DMS79 treated with DMSO at 0.1 percent for 48 hours (cell line): Measurements from ENCODE around the gene SSPN.
"Not testable (repeated sequence)": the region's sequence is repeated elsewhere in the genome, so short reads cannot be mapped to it uniquely, and the experiment has no call there.

Experiments used
- DNase-seq: peaks from one replicate; lab custom pipeline; 2025; lab: John Stamatoyannopoulos, UW

The SSPN gene

DNA sequence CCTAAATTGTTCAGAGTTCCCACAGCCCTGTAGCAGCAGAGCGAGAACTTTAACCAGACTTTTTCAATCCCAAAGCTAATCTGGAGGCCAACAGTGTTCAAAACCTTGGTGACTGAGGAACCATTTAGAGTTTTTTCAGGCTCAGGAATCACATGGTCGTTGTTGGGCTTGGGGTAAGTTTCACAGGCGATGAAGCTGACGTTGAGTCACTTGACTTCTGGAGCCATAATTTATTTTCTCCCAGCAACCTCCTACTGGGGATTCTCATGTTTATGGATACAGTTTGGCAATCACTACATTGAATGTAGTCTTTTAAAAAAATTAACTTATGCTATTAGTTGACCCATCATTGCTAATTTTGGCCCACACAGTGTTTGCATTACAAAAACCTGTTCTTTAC, 34.5 kb downstream of the SSPN start:
- no peak for DNase-seq

DNA sequence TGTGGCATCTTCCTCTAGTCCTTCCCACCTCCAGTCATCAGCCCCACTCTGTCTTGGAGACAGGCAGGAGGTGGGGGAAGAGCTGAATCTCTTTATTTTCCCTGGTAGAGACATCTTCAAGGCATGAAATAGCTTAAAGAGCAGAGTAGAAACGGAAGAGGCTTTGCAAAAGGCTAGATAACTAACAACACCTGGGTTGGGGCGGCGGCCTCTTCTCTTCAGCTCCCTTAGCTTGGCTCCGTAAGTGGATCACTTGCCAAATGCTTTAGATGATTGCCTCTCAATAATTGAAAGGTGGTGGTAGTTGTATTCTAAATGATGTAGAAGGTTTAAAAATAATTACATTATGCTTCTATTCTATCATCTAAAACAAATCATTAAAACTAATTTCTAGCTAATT, 36.1 kb downstream of the SSPN start:
- no peak for DNase-seq

DNA sequence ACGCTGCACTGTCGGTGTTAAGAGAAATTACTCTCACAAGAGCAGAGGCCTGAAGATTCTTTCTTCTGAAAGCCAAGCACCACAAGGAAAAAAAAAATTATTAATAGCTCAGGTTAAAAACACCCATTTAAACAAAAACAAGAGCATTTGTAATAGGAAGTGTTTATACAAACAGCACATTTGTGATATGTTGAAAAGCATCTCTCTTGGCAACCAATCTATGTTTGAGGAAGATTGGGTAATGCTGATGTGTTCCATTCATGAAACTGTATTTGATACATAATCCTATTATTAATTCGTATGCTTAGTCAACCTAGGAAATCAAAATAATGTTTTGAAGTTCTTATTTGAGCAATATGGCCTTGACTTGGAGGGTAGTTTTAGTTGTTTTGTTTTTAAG, 36.5 kb downstream of the SSPN start:
- DNase-seq = no peak

DNA sequence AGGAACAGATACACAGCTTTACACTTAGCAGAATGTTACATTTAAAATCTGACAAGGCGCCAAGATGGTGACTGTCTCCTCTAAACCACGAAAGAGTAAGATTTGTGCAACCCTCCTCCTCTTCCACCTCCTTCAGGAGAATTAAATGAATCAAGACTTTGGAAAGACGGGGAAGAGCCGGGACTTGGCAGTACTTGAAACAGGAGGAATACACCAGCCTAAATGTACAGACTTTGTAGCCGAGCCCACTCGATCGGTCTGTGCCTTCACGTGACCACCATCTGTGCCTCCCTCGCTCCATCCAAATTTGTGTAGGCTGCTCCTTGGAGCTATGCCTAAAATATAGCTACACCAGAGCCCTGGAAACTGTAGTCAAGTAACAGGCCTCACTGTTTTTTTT, 38.3 kb downstream of the SSPN start:
- no peak for DNase-seq

DNA sequence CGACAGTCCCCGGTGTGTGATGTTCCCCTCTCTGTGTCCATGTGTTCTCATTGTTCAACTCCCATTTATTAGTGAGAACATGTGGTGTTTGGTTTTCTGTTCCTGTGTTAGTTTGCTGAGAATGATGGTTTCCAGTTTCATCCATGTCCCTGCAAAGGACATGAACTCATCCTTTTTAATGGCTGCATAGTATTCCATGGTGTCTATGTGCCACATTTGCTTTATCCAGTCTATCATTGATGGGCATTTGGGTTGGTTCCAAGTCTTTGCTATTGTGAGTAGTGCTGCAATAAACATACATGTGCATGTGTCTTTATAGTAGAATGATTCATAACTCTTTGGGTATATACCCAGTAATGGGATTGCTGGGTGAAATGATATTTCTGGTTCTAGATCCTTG, 40.1 kb downstream of the SSPN start:
- DNase-seq = not testable (repeated sequence)

DNA sequence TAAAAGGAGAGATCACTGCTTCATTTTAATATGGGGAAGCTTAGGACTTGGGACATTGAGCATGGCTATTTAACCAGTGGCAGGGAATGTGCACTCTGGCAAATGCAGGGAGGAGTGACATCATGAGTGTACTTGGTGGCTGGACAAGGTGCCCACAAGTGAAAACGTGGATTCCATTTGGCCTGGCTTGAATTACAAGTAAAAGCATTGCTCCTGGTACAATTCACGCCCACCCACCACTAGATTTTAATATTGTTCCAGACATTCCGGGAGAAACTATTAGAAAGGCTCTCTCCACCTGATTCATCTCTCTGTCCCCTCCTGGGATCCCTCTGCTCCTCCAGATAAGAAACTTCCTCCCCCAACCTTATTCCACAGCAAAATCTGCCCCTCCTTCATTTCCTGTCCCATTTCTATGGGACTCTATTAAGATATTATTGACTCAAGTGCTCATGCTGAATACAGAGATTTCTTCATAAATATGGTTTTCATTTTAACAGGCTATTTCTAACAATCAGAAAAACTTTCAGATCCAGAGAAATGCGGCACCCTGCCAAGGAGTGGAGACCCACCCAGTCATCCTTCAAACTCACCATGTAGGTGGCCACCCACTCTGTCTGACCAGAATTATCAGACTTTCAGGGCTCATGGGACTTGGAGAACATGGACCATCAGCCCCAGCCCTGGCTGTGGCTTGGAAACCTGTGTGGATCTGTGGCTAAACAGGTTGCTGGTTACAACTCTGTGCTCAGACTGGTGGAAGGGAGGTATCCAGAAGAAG, 43.2 kb downstream of the SSPN start:
- no peak for DNase-seq

DNA sequence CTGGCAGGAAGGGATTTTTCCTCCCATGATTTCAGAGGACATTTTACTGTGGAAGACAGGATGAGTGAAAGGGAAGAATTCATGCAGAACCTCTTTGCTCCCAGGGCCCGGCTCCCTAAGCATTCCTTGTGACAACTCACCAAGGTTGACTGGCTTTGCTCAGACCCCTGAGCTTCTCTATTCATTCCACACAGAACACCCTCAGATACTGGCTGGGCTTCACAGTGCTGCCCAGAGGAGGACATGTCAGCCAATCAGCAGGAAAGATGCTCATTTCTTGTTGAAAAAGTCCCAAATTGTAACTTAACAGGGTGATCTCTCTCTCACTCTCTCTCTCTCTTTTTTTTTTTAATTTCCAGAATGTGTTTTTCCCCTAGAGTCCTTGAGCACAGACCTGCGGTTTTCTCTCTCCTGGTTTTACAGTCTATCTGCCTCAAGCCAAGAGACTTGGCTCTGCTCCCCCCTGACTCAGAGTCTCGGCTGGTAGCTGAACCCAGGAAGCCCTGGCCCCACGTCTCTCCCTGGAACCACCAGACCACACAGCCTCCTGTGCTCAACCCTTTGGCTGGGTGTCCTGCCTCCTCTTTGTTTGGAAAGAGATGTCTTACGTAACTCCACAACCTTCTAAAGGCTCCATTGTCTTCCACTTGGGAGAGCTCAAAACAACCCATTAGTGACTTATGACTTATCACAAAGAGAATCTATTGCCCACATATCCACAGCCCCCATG, 43.9 kb downstream of the SSPN start:
- DNase-seq = no peak

DNA sequence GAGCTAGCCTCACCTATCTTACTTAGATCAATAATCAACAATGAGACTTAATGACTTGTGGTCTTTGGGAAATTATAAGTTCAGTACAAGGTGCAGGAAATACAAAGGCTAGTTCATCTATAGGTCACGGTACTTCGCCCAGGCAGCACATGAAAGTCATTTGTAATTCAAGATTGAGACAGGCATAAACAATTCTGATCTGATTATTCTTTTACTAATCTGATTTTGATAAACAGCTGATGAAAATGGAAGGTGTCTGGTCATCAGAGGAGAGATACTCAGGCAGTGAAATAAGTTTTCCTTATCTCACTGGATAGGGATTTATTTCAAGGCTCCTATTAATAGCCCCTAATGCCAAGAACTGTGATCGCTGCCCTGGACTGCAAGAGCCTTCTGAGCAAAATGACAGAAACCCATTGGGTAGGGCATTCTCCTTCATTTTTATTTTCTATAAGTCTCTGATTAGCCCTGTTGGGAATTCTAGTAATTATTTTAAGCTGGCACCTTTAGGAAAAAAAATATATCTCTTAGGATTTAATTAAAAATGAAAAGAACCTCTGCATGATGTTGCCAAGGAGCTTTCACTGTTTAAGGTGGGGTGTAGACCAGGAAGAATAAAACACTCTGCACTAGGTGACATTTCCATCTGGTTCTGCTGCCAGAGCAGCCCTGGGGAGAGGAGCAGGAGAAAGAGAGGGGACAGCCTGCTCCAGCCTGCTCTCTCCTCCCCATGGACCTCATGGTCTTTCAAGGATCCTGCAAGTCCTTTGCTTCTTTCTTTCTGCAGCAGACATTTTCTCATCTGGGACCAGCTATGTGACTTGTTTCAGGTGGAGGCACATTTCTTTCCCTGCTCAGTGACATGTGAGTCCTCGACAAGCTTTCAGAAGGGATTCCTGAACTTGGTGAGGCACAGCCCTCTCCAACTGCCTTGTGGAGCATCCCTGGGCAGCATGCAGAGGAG, 44.8 kb downstream of the SSPN start:
- DNase-seq = no peak

DNA sequence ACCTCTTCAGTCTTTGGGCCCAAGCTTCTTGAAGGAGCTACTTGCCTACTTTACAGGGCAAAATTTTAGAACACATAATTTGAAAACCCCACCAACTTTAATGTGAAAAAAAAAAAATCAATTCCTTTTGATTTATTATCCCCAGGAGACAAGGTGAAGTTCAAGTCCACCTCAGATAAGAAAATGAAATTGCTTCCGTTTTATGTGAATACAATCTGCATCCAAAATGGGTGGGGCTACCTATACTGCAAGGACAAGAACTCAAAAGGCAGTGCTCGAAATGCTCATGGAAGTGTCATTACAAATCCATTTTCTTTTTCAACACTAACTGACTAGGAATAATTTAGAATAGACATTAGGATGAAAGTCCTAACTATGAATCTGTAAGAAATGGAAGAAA, 45.7 kb downstream of the SSPN start:
- DNase-seq = no peak

DNA sequence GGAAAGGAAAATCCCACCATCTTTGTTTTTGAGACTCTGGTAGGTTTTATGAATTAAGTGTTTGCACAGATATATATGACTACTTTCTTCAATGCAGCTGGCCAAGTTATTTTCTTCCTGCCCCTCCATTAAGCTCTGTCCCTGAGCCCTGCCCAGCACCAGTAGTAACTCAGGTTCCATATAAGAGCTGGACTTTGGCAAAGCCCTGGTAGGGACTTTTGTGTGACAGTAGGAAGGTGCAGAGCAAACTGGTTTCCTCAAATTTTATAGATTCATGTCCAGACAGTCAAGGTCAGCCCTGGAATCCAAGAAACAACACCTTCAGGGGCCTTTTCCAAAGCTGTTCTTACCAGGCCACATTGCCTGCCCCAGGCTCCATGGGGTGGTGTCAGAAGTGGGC, 47.3 kb downstream of the SSPN start:
- DNase-seq = no peak

DNA sequence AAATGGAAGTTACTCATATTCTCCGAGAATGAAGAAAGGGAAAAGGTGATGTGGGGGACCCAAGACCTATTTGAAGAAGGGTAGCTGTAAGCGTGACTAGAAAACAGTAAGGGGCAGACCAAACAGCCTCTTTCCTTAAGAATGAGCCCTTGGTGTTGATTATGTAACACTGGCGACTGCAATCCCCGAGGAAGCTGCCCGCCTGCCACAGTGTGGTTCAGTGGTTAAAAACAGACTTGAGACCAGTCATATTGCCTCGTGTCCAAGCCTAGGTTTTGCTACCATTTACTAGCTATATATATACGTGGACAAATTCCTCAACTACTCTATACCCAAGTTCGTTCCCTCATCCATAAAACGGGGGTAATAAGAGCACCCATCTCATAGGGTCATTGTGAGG, 49.1 kb downstream of the SSPN start:
- no peak for DNase-seq

DNA sequence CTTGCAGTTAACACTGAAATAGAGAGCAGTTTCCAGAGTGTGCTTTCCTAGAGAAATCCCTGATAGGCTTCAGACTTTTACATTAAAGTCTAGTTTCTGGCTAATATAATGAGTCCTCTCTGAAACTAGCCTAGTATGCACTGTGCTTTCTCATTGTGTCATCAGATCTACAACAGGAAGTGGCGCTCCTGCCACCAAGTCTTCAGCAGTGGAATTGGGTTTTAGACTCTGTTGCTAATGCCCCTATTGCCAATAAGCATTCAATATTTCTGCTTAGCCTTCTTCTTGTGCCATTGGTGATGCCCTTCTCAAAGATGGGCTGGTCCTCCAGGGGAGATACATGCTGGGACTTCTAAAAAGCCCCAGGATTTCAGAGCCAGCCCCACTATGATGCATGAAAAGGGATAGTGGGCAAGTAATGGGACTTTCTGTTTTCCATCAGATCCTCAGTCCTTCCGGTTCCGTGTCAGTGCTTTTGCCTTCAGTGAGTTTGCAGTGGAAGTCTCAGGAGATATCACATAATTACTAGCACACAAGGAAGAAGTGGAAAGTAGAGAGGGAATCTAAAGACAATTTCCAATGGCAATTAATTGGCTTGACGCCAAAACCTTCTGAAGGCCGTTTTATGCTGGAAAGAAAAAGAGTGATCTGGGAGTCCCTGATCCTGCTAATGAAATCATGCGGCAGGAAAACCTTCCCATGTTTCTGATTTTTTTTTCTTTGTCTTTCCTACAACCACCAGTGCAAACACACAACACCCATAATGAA, 50.0 kb downstream of the SSPN start:
- DNase-seq = no peak

DNA sequence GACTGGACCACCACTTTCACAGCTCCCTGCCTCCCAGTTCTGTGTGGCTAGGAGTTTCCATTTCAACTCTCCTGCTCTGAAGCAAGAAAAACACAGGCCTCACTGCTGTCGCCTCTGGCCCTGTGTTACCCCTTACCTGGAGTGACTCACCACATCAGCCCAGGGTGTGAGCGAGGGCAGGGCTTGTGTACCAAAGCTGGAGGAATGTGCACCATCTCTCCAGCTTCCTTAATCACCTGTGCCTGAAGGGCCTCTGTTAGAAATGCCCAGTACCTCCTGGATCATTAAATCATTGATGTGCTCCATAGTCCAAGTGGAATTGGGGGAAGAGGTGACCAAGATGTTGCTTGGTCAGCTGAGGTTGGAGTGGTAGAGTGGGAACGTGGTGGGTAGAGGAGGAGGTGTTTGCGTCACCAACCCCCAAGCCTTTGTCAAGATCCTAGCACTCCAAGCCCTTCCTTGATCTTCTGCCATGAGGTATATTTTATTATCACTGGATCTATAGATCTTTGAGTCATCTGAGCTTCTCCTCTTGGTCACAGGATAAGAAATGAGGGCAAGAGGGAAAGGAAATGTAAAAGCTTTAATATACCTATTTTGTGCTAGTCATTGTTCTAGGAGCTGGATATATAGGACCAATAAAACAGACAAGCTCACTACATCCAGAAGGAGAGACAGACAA, 51.3 kb downstream of the SSPN start:
- DNase-seq = no peak

DNA sequence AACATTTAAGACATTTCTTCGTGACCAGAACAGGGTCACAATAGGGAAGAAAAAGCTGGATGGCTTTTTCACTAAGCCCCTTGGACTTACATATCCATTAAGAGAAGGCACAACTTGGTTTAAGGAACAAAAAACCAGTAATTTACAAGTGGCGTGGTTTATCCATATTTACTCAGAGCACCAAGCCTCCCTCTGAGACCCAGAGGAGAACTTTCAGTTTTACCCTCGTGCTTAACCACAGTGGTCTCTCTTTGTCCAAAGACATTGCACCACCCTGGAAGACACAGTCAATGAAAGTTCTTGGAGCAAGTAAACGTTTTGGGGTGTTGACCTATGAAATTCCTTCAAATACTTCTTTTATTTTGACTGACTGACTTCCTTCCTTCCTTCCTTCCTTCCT, 52.5 kb downstream of the SSPN start:
- DNase-seq = no peak

DNA sequence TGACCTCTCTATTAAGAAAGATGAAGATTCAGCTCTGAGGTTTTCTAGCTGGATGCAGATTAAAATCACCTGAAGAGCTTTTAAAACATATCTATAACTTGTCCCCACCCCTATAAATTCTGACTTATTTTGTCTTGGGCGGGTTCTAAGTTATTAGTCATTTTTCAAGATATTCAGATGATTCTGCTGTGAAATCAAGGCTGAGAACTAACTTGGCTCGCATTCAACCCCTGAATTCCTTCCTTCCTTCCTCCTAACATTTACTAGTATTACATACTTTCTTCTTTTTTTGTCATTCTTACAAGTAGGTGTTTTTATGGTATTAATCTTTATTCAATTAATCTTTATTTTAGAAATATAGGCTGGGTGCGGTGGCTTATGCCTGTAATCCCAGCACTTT, 55.4 kb downstream of the SSPN start:
- DNase-seq = no peak

DNA sequence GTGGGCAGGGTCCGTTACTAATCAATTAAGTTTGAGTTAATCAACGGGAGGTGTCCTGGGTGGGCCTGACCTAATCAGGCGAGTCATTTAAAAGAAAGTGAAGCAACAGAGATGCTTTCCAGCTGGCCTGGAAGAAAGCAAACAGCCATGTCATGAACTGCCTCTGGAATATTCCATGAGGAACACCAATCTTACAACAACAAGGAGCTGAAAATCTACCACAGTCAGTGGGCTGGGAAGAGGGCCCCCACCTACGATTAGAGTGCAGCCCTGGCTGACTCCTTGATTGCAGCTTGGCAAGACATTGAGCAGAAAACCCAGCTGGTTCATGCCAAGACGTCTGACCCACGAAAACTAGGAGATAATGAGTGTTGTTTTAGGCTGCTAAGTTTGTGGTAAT, 56.2 kb downstream of the SSPN start:
- DNase-seq = no peak

DNA sequence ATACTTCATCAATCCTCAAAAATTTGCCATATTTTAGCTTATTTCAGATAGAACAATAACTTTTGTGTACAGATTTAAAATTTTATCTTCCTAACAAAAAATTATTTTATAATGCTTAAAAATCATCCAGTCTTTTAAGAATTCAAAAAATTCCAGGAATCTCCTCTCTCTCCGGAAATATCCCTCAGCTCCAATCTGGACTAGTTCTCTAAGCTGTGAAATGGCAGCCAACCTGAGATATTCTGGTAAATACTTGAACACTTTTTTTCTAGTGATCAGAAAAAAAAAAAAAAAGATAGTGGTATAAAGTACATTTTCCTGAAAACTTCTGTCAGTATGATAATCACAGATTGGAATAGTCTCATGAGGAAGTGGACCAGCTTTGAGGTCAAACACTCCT, 57.6 kb downstream of the SSPN start:
- DNase-seq = no peak

DNA sequence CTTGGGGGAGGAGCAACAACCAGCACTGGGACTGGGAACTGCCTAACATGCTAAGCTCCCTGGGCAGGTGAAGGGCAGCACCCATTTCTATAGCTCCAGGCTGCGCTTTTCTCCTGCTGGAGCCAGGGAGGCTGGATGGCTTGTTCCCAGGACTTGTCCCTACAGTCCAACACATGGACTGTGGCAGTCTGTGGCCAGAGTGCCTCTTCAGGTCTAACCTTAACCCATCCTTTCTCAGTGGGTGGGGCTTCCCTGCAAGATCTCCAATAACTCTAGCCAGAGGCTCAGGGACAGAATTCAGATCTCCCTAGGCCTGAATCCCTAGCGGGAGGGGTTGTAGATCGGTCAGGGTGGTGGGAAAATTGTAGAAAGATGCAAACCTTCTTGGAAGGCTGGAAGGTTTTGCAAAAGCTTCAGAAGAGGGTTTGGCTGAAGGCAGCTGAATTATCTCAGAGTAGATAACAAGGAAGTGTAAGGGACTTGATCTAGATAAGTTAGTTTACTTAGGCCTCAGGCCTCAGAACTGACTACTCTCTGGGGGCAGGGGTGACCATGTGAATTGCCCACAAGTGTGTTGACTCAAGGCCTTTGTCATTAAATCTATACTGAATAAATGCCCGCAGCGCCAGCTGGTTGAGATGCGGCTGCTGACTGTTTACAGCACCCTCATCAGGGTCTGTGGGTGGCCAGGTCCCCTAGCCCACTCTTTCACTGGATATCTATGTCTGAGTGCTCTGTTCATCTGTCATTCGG, 60.7 kb downstream of the SSPN start:
- DNase-seq = no peak

DNA sequence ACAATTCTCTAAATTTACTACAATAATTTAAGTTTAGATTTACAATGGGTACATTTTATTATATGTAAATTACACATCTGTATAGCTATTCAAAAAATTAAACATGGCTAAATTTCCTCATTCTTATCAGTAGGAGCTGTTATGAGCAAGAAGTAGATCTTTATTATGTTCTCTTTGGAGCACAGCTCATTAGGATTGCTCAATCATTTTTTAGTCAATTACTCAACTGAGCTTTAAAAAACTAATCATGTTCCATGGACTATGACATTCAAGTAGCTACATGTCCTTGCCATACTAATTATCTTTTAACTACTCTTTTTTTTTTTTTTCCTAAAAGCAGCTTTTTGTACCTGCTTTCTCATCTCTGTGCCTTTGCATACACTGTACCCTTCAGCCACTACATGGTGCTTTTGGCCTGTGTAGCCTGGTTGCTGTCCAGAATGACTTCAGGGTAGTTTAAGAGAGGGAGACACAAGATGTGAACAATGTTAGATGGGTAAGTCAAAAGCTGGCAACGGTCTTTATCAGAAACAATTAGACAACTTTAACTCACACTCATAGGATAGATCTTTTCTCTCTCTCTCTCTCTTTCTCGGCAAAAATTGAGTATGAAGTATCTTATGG, 69.0 kb downstream of the SSPN start:
- DNase-seq = no peak

DNA sequence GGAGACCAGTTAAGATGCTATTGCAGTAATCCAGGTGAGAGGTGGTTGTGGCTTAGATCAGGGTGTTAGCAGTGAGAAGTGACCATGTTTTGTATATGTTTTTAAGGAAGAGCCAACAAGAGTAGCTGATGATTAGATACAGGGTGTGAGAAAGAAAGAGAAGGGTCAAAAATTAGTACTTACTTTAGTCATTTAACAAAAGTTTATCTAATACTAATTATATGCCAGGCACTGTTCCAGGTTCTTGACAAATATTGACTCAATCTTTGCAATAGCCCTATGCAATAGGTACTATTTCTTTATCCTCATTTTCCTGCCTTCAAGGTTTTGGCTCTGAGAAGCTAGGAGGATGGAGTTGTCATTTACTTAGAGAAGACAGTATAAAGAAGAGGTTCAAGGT, 70.2 kb downstream of the SSPN start:
- no peak for DNase-seq
